Measurements from ENCODE around the gene HBG1.
A peak's percentile ranks its signal among the peaks of the same experiment; 100 is the strongest.

The HBG1 gene

DNA sequence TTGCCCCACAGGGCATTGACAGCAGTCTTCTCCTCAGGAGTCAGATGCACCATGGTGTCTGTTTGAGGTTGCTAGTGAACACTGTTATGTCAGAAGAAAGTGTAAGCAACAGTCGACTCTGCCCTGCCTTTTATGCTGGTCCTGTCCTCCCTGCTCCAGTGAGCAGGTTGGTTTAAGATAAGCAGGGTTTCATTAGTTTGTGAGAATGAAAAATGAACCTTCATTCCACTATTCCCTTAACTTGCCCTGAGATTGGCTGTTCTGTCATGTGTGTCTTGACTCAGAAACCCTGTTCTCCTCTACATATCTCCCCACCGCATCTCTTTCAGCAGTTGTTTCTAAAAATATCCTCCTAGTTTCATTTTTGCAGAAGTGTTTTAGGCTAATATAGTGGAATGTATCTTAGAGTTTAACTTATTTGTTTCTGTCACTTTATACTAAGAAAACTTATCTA, 15.2 kb downstream of the HBG1 start, which contains the start of gene HBD:
Gene HBD (minus strand): TSS at position 103 of the 454 bp plus-strand sequence. CDS start 50 bp downstream, at position 53.
- H3K23ac ChIP-seq (ENCODE audit: low read length in 2 of 2) = no peak within 1 kb of the TSS
- no peak within 1 kb of the TSS for H2BK12ac ChIP-seq (ENCODE audit: low read length in 2 of 2)
- H2BK15ac ChIP-seq (ENCODE audit: low read depth, poor library complexity, severe bottlenecking) = no peak within 1 kb of the TSS
- DNase-seq = peak; percentile 67
- no peak within 1 kb of the TSS for H4K8ac ChIP-seq (ENCODE audit: low read length)
- H3K4ac ChIP-seq (ENCODE audit: low read depth in 1 of 2, low read length in 2 of 2) = no peak within 1 kb of the TSS
- H3K36me3 ChIP-seq (ENCODE audit: control insufficient read depth in 1 of 2, insufficient read depth in 2 of 2, low read depth in 1 of 2, low read length in 2 of 2) = no peaks in the 10 kb centered on the region
- H3K14ac ChIP-seq (ENCODE audit: low read length in 2 of 2) = no peak within 1 kb of the TSS
- H3K27ac ChIP-seq (ENCODE audit: low read length, poor library complexity, severe bottlenecking) = no peak within 1 kb of the TSS
- H2AFZ ChIP-seq (ENCODE audit: low read depth, low read length) = no peak within 1 kb of the TSS
- no peak within 1 kb of the TSS for H3K4me3 ChIP-seq (ENCODE audit: insufficient read depth in 1 of 2, low read depth in 1 of 2, low read length in 2 of 2)
- no peak within 1 kb of the TSS for H3K9ac ChIP-seq (ENCODE audit: low read length)
- H3K4me2 ChIP-seq (ENCODE audit: low read length, poor library complexity, severe bottlenecking) = no peak within 1 kb of the TSS
- no CpG with 5 or more reads among the region's 2 CpGs for WGBS
- H3K27me3 ChIP-seq (ENCODE audit: control insufficient read depth in 1 of 2, insufficient read depth in 1 of 2, low read length in 2 of 2) = no peaks in the 10 kb centered on the region
- H3K9me3 ChIP-seq (ENCODE audit: control insufficient read depth, low read length) = no peaks in the 10 kb centered on the region
- H4K91ac ChIP-seq (ENCODE audit: low read length) = no peak within 1 kb of the TSS
- H3K79me1 ChIP-seq (replicated peaks; ENCODE audit: low read length, poor library complexity, severe bottlenecking) = no peaks in the 10 kb centered on the region
- H2AK5ac ChIP-seq (ENCODE audit: low read length, severe bottlenecking) = no peak within 1 kb of the TSS
- H3K18ac ChIP-seq (ENCODE audit: low read depth in 1 of 2, low read length in 2 of 2) = peak within 1 kb of the TSS in 1 of 2 experiments; percentile 28
- no peak within 1 kb of the TSS for H2BK120ac ChIP-seq (ENCODE audit: low read depth, low read length)
- no peak within 1 kb of the TSS for H2BK5ac ChIP-seq (ENCODE audit: low read depth, low read length, poor library complexity, severe bottlenecking)
- peaks cover 2% of the 10 kb centered on the region for H3K4me1 ChIP-seq (ENCODE audit: control insufficient read depth, insufficient read depth, low read depth, low read length)

DNA sequence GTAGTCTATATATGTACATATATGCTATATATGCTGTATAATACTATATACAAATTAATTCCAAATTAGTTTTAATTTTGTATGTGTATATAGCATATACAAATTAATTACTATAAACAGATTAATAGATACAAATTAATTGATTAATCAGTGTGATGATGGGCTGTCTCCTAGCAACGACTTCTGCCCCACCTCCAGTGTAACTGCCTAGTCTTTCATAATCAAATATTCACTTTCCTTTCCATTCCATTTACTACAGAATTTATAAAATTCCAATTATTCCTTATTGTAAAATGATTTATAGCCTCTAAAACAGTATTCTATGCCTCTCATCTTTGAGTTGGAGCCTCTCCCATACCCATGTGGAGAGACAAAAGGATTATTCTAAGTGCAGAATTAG, 16.4 kb downstream of the HBG1 start:
- Histone ChIP-seq H3K9me3 (ENCODE audit: control insufficient read depth, low read length) (no peaks in the 10 kb centered on the region), H3K23ac (ENCODE audit: low read length in 2 of 2) (no peak overlapping the region), H2AK5ac (ENCODE audit: low read length, severe bottlenecking) (no peak overlapping the region), H3K4me1 (ENCODE audit: control insufficient read depth, insufficient read depth, low read depth, low read length) (peaks cover 2% of the 10 kb centered on the region), H2BK5ac (ENCODE audit: low read depth, low read length, poor library complexity, severe bottlenecking) (no peak overlapping the region), H3K18ac (ENCODE audit: low read depth in 1 of 2, low read length in 2 of 2) (no peak overlapping the region), H3K4ac (ENCODE audit: low read depth in 1 of 2, low read length in 2 of 2) (no peak overlapping the region), H3K9ac (ENCODE audit: low read length) (no peak overlapping the region), H2AFZ (ENCODE audit: low read depth, low read length) (no peak overlapping the region), H3K4me3 (ENCODE audit: insufficient read depth in 1 of 2, low read depth in 1 of 2, low read length in 2 of 2) (no peak overlapping the region), H3K4me2 (ENCODE audit: low read length, poor library complexity, severe bottlenecking) (no peak overlapping the region), H2BK12ac (ENCODE audit: low read length in 2 of 2) (no peak overlapping the region), H2BK15ac (ENCODE audit: low read depth, poor library complexity, severe bottlenecking) (no peak overlapping the region), H4K91ac (ENCODE audit: low read length) (no peak overlapping the region), H3K27me3 (ENCODE audit: control insufficient read depth in 1 of 2, insufficient read depth in 1 of 2, low read length in 2 of 2) (no peaks in the 10 kb centered on the region), H3K36me3 (ENCODE audit: control insufficient read depth in 1 of 2, insufficient read depth in 2 of 2, low read depth in 1 of 2, low read length in 2 of 2) (no peaks in the 10 kb centered on the region), H3K27ac (ENCODE audit: low read length, poor library complexity, severe bottlenecking) (no peak overlapping the region), H2BK120ac (ENCODE audit: low read depth, low read length) (no peak overlapping the region), H4K8ac (ENCODE audit: low read length) (no peak overlapping the region), H3K14ac (ENCODE audit: low read length in 2 of 2) (no peak overlapping the region), H3K79me1 (replicated peaks; ENCODE audit: low read length, poor library complexity, severe bottlenecking) (no peaks in the 10 kb centered on the region)
- DNase-seq = no peak
- WGBS = no CpG with 5 or more reads among the region's 1 CpG

GRCh38 chr11:5232821-5233220, 16.8 kb downstream of the HBG1 start:
- Histone ChIP-seq H3K23ac (ENCODE audit: low read length in 2 of 2) (peak overlapping the region in 1 of 2 experiments; percentile 89), H3K27me3 (ENCODE audit: control insufficient read depth in 1 of 2, insufficient read depth in 1 of 2, low read length in 2 of 2) (no peaks in the 10 kb centered on the region), H3K4me2 (ENCODE audit: low read length, poor library complexity, severe bottlenecking) (no peak overlapping the region), H3K4me1 (ENCODE audit: control insufficient read depth, insufficient read depth, low read depth, low read length) (peaks cover 2% of the 10 kb centered on the region), H3K18ac (ENCODE audit: low read depth in 1 of 2, low read length in 2 of 2) (no peak overlapping the region), H3K9ac (ENCODE audit: low read length) (no peak overlapping the region), H2BK12ac (ENCODE audit: low read length in 2 of 2) (peak overlapping the region in 1 of 2 experiments; percentile 28), H3K79me1 (replicated peaks; ENCODE audit: low read length, poor library complexity, severe bottlenecking) (no peaks in the 10 kb centered on the region), H3K9me3 (ENCODE audit: control insufficient read depth, low read length) (no peaks in the 10 kb centered on the region), H2BK15ac (ENCODE audit: low read depth, poor library complexity, severe bottlenecking) (no peak overlapping the region), H3K27ac (ENCODE audit: low read length, poor library complexity, severe bottlenecking) (no peak overlapping the region), H2BK5ac (ENCODE audit: low read depth, low read length, poor library complexity, severe bottlenecking) (no peak overlapping the region), H3K4ac (ENCODE audit: low read depth in 1 of 2, low read length in 2 of 2) (no peak overlapping the region), H3K4me3 (ENCODE audit: insufficient read depth in 1 of 2, low read depth in 1 of 2, low read length in 2 of 2) (no peak overlapping the region), H2AK5ac (ENCODE audit: low read length, severe bottlenecking) (no peak overlapping the region), H3K36me3 (ENCODE audit: control insufficient read depth in 1 of 2, insufficient read depth in 2 of 2, low read depth in 1 of 2, low read length in 2 of 2) (no peaks in the 10 kb centered on the region), H3K14ac (ENCODE audit: low read length in 2 of 2) (peak overlapping the region in 1 of 2 experiments; percentile 75), H2AFZ (ENCODE audit: low read depth, low read length) (no peak overlapping the region), H4K91ac (ENCODE audit: low read length) (no peak overlapping the region), H4K8ac (ENCODE audit: low read length) (no peak overlapping the region), H2BK120ac (ENCODE audit: low read depth, low read length) (no peak overlapping the region)
- WGBS = 100% methylated on average over 2 of the region's 2 CpGs
- no peak for DNase-seq

DNA sequence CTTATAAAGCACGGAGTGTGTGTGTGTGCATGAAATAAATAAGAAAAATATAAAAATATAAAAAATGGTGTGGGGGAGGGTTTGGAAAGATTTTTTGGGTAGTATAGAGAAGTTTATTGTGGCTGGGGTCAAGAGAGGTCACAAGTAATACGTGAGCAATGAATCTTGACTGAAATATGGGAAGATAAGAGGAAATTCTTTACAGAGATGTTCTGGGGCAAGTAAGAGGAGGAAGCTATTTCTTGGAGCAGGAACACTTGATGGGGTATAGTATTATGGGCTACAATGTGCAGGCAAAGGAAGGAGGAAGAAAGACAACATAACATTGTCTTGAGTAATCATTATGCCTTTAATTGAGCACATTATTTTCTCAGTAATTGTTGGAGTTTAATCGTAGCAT, 17.5 kb downstream of the HBG1 start:
- Histone ChIP-seq H3K4me3 (ENCODE audit: insufficient read depth in 1 of 2, low read depth in 1 of 2, low read length in 2 of 2) (no peak overlapping the region), H3K4me2 (ENCODE audit: low read length, poor library complexity, severe bottlenecking) (no peak overlapping the region), H4K8ac (ENCODE audit: low read length) (no peak overlapping the region), H3K9me3 (ENCODE audit: control insufficient read depth, low read length) (no peaks in the 10 kb centered on the region), H3K79me1 (replicated peaks; ENCODE audit: low read length, poor library complexity, severe bottlenecking) (no peaks in the 10 kb centered on the region), H3K4me1 (ENCODE audit: control insufficient read depth, insufficient read depth, low read depth, low read length) (peaks cover 2% of the 10 kb centered on the region), H3K4ac (ENCODE audit: low read depth in 1 of 2, low read length in 2 of 2) (no peak overlapping the region), H3K27me3 (ENCODE audit: control insufficient read depth in 1 of 2, insufficient read depth in 1 of 2, low read length in 2 of 2) (no peaks in the 10 kb centered on the region), H3K27ac (ENCODE audit: low read length, poor library complexity, severe bottlenecking) (no peak overlapping the region), H2BK15ac (ENCODE audit: low read depth, poor library complexity, severe bottlenecking) (no peak overlapping the region), H3K23ac (ENCODE audit: low read length in 2 of 2) (no peak overlapping the region), H3K36me3 (ENCODE audit: control insufficient read depth in 1 of 2, insufficient read depth in 2 of 2, low read depth in 1 of 2, low read length in 2 of 2) (no peaks in the 10 kb centered on the region), H2BK5ac (ENCODE audit: low read depth, low read length, poor library complexity, severe bottlenecking) (no peak overlapping the region), H2BK12ac (ENCODE audit: low read length in 2 of 2) (no peak overlapping the region), H3K18ac (ENCODE audit: low read depth in 1 of 2, low read length in 2 of 2) (no peak overlapping the region), H2AK5ac (ENCODE audit: low read length, severe bottlenecking) (no peak overlapping the region), H2AFZ (ENCODE audit: low read depth, low read length) (no peak overlapping the region), H4K91ac (ENCODE audit: low read length) (no peak overlapping the region), H3K9ac (ENCODE audit: low read length) (no peak overlapping the region), H3K14ac (ENCODE audit: low read length in 2 of 2) (no peak overlapping the region), H2BK120ac (ENCODE audit: low read depth, low read length) (no peak overlapping the region)
- WGBS = 74% methylated on average over 3 of the region's 3 CpGs
- no peak for DNase-seq
